ENCODE data around the gene PLCB1.

GRCh38 chr20:8424010-8424409 lies 291.9 kb downstream of the PLCB1 start:
- TF ChIP-seq DPF2 (IDR thresholded peaks at IDR 0.05) (no peak), FOS (IDR thresholded peaks at IDR 0.05; ENCODE audit: borderline replicate concordance, extremely low read depth, insufficient read length) (no peak), NR2F1 (conservative IDR thresholded peaks at IDR 0.05) (no peak), ZZZ3 (IDR thresholded peaks at IDR 0.05; ENCODE audit: control insufficient read depth, insufficient read length, low read depth) (no peak)
